OCI-LY7 (cell line): ENCODE results near the gene SRP9. TPM values are rescaled to one million over a fixed set of nuclear protein-coding genes. Genes with fewer than 3 reads are reported as not detected.

Source experiments
- BruUV-seq: library from RNA; stranded (reverse); fragments of 400-500 nt; replicated peaks from 2 replicates; lab custom pipeline; 2021; lab: Mats Ljungman, UMichigan
- CTCF ChIA-PET: fragments of 300-600 bp; sonication (Branson Sonifier 250); formaldehyde crosslinking; loops from one replicate; lab custom pipeline; 2022; ENCODE audit warnings: antibody characterized with exemption; ENCODE audit not compliant: unreplicated experiment; lab: Charles Lee
- POLR2A ChIA-PET: fragments of 300-600 bp; sonication (Branson Sonifier 250); formaldehyde crosslinking; loops from one replicate; lab custom pipeline; 2022; ENCODE audit warnings: antibody characterized with exemption; lab: Charles Lee
- DNase-seq: peaks from one replicate; pipeline ENCODE4 v3.0.0-alpha.2; 2015; ENCODE audit warnings: low spot score
- H2AFZ ChIP-seq: fragments of 200-600 bp; sonication (generic), shearing (Covaris generic); 2 replicates; pipeline ENCODE4 v1.6.1; 2014; ENCODE audit warnings: mild to moderate bottlenecking, antibody characterized with exemption, low read length, moderate library complexity
- H3K27ac ChIP-seq: fragments of 200-600 bp; sonication (generic); 2 replicates; pipeline ENCODE4 v1.5.1; 2014; ENCODE audit warnings: mixed run types, low read depth, mild to moderate bottlenecking, moderate library complexity, low read length, inconsistent platforms; ENCODE audit not compliant: poor library complexity, severe bottlenecking
- H3K36me3 ChIP-seq: fragments of 200-600 bp; sonication (generic); 2 replicates; pipeline ENCODE4 v1.6.1; 2014; ENCODE audit warnings: mild to moderate bottlenecking, antibody characterized with exemption, low read length, moderate library complexity, mixed read lengths; ENCODE audit not compliant: insufficient read depth
- H3K4me1 ChIP-seq: fragments of 200-600 bp; sonication (generic); 2 replicates; pipeline ENCODE4 v1.5.1; 2014; ENCODE audit warnings: mild to moderate bottlenecking, low read length; ENCODE audit not compliant: insufficient read depth, poor library complexity, severe bottlenecking
- H3K4me2 ChIP-seq: fragments of 200-600 bp; sonication (generic); 2 replicates; pipeline ENCODE4 v1.6.1; 2014; ENCODE audit warnings: mild to moderate bottlenecking, low read length
- H3K4me3 ChIP-seq: fragments of 200-600 bp; sonication (generic); 2 replicates; pipeline ENCODE4 v1.5.1; 2014; ENCODE audit warnings: mild to moderate bottlenecking, low read depth, low read length; ENCODE audit not compliant: poor library complexity, severe bottlenecking
- H3K79me2 ChIP-seq: fragments of 200-600 bp; sonication (generic); 2 replicates; pipeline ENCODE4 v1.6.1; 2016; ENCODE audit warnings: low read depth, mild to moderate bottlenecking, low read length, moderate library complexity, mixed read lengths; ENCODE audit not compliant: insufficient read depth
- H3K9me2 ChIP-seq: fragments of 200-600 bp; sonication (generic); 2 replicates; pipeline ENCODE4 v1.6.1; 2016; ENCODE audit warnings: mild to moderate bottlenecking, low read length, mixed read lengths; ENCODE audit not compliant: insufficient read depth
- H3K9me3 ChIP-seq: fragments of 200-600 bp; sonication (generic); 2 replicates; pipeline ENCODE4 v1.6.1; 2014; ENCODE audit warnings: mild to moderate bottlenecking, mixed run types, low read length, mixed read lengths
- H4K20me1 ChIP-seq: fragments of 200-600 bp; sonication (generic); 2 replicates; pipeline ENCODE4 v1.6.1; 2014; ENCODE audit warnings: mild to moderate bottlenecking, antibody characterized with exemption, low read length, moderate library complexity, mixed read lengths; ENCODE audit not compliant: insufficient read depth
- EZH2phosphoT487 ChIP-seq: fragments of 200-600 bp; sonication (generic); IDR thresholded peaks from 2 replicates; pipeline ENCODE4 v1.6.1; 2018; ENCODE audit warnings: low read depth, borderline replicate concordance, mild to moderate bottlenecking, mixed run types, antibody characterized with exemption, low read length, moderate library complexity, mixed read lengths
- intact Hi-C: fragments of 100-400 bp; cut with micrococcal nuclease; formaldehyde crosslinking; loops from one replicate; pipeline ENCODE4 v1.10.0; 2022; ENCODE audit not compliant: unreplicated experiment
- total RNA-seq, 2 experiments: library from RNA; depleted of rRNA in 1 of 2; stranded (reverse); fragments of >200 nt in 1 of 2; shearing (Covaris generic) in 1 of 2; gene quantifications; 2 replicates each; pipeline ENCODE4 v1.2.3, GENCODE V29; 2014 to 2022
- TF ChIP-seq, protein P1 (sequence below): fragments of 200-600 bp; sonication (generic); conservative IDR thresholded peaks from 2 replicates; pipeline ENCODE4 v1.5.1; 2014; ENCODE audit warnings: mild to moderate bottlenecking, antibody characterized with exemption, low read length, moderate library complexity, mixed read lengths

Gene SRP9
- total RNA-seq, 2 experiments from 2014 or later: 221 to 306 TPM

DNA sequence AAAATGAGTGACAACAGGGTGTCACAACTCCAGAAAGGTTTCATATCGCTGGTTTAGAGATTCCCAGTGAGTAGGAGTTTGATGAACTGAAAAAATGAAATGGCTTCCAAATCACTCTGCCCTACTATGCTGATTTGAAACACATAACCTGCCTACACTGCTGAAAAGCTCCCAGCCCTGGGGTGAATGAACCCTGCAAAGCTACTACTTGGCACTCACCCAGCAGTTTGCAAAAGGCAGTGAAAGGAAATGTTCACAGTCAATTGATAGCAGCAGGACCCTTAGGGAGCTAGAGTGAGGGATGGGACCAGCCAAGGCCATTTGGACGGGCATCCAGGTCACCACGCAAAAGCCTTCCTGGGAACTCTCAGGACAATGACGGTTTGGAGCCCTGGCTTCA lies 44.4 kb upstream of the SRP9 start:
- Histone ChIP-seq H3K4me3 (no peak overlapping the region), H3K27ac (no peak overlapping the region), H4K20me1 (no peaks in the 10 kb centered on the region), H3K4me1 (no peaks in the 10 kb centered on the region), H3K9me3 (no peaks in the 10 kb centered on the region), H3K36me3 (no peaks in the 10 kb centered on the region), H2AFZ (no peak overlapping the region), H3K79me2 (no peaks in the 10 kb centered on the region), H3K9me2 (no peaks in the 10 kb centered on the region), H3K4me2 (no peak overlapping the region)
- ChIA-PET POLR2A (no interaction called here), CTCF (no interaction called here)
- no TSS peak for BruUV-seq
- no peak for TF ChIP-seq EZH2phosphoT487
- TF ChIP-seq, protein P1, sequence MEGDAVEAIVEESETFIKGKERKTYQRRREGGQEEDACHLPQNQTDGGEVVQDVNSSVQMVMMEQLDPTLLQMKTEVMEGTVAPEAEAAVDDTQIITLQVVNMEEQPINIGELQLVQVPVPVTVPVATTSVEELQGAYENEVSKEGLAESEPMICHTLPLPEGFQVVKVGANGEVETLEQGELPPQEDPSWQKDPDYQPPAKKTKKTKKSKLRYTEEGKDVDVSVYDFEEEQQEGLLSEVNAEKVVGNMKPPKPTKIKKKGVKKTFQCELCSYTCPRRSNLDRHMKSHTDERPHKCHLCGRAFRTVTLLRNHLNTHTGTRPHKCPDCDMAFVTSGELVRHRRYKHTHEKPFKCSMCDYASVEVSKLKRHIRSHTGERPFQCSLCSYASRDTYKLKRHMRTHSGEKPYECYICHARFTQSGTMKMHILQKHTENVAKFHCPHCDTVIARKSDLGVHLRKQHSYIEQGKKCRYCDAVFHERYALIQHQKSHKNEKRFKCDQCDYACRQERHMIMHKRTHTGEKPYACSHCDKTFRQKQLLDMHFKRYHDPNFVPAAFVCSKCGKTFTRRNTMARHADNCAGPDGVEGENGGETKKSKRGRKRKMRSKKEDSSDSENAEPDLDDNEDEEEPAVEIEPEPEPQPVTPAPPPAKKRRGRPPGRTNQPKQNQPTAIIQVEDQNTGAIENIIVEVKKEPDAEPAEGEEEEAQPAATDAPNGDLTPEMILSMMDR: no peak
- DNase-seq: no peak
- intact Hi-C loops: no loop called here

DNA sequence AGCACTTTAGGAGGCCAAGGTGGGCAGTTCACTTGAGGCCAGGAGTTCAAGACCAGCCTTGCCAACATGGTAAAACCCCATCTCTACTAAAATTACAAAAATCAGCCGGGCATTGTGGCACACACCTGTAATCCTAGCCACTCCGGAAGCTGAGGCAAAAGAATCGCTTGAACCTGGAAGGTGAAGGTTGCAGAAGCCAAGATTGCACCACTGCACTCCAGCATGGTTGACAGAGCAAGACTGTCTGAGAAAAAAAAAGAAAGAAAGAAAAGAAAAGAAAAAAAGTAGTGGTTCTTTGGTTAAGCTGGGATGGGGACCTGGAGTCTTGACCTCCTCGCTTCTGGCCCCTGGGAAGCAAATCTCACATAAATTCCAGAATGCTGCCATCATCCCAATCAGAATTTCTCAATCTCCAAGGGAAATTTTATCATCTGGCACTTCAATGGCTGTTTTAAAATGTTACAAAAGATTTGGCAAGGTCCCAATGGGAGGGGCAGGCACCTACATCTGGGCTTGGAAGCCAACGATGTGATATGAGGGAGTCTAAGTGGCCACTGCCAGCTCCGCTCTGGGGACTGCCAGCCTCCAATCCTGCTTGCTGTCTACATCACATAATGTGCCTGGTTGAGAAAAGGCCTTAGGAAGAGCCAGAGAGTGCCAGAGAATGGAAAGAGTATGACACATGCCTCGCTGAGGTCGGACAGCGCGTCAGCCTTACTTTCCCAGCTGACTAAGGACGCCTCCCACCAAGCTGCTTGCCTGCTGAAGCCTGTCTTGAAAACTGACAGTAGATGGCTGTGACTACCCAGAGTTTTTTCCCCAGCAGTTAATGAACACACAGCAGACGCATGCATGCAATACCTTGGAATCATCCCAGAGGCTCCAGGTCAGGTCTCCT lies 42.1 kb upstream of the SRP9 start:
- no peak overlapping the region for H3K4me2 ChIP-seq
- no peak overlapping the region for H2AFZ ChIP-seq
- intact Hi-C loops: no loop called here
- BruUV-seq: no TSS peak
- no peaks in the 10 kb centered on the region for H4K20me1 ChIP-seq
- ChIA-PET CTCF (no interaction called here), POLR2A (no interaction called here)
- no peaks in the 10 kb centered on the region for H3K9me3 ChIP-seq
- no peak for DNase-seq
- no peak overlapping the region for H3K4me3 ChIP-seq
- H3K9me2 ChIP-seq: no peaks in the 10 kb centered on the region
- TF ChIP-seq EZH2phosphoT487: no peak
- TF ChIP-seq, protein P1: no peak
- no peaks in the 10 kb centered on the region for H3K79me2 ChIP-seq
- no peaks in the 10 kb centered on the region for H3K4me1 ChIP-seq
- no peaks in the 10 kb centered on the region for H3K36me3 ChIP-seq
- H3K27ac ChIP-seq: no peak overlapping the region
